OCI-LY1 (cell line): ENCODE data around the gene AQP1.

Experiments used
- H2AFZ ChIP-seq: fragments of 200-600 bp; sonication (generic), shearing (Covaris generic); 2 replicates; pipeline ENCODE4 v1.6.0; 2014; ENCODE audit warnings: antibody characterized with exemption, mild to moderate bottlenecking, low read length
- H3F3A ChIP-seq: fragments of 200-600 bp; sonication (generic), shearing (Covaris generic); 2 replicates; pipeline ENCODE4 v1.6.0; 2014; ENCODE audit warnings: mild to moderate bottlenecking, antibody characterized with exemption, low read length, moderate library complexity; ENCODE audit not compliant: insufficient read depth
- H3K27ac ChIP-seq: fragments of 200-600 bp; sonication (generic); 2 replicates; pipeline ENCODE4 v1.5.1; 2014; ENCODE audit warnings: low read length, mixed run types, mild to moderate bottlenecking, low read depth; ENCODE audit not compliant: poor library complexity, severe bottlenecking
- H3K27me3 ChIP-seq: fragments of 200-600 bp; sonication (generic); 2 replicates; pipeline ENCODE4 v1.6.0; 2014; ENCODE audit warnings: antibody characterized with exemption, mild to moderate bottlenecking, low read length, moderate library complexity; ENCODE audit not compliant: insufficient read depth
- H3K36me3 ChIP-seq: fragments of 200-600 bp; sonication (generic); 2 replicates; pipeline ENCODE4 v1.6.1; 2014; ENCODE audit warnings: mild to moderate bottlenecking, antibody characterized with exemption, low read length, moderate library complexity, mixed read lengths; ENCODE audit not compliant: insufficient read depth
- H3K4me1 ChIP-seq: fragments of 200-600 bp; sonication (generic); 2 replicates; pipeline ENCODE4 v1.5.1; 2014; ENCODE audit warnings: mild to moderate bottlenecking, low read length, moderate library complexity; ENCODE audit not compliant: insufficient read depth, severe bottlenecking
- H3K4me2 ChIP-seq: fragments of 200-600 bp; sonication (generic), shearing (Covaris generic); 2 replicates; pipeline ENCODE4 v1.6.1; 2014; ENCODE audit warnings: low read length
- H3K4me3 ChIP-seq: fragments of 200-600 bp; sonication (generic); 2 replicates; pipeline ENCODE4 v1.5.1; 2014; ENCODE audit warnings: low read length, low read depth, mild to moderate bottlenecking, mixed read lengths; ENCODE audit not compliant: poor library complexity, severe bottlenecking
- H3K79me2 ChIP-seq: fragments of 200-600 bp; shearing (Covaris generic); 2 replicates; pipeline ENCODE4 v1.6.1; 2016; ENCODE audit warnings: mixed run types, low read length, mixed read lengths; ENCODE audit not compliant: insufficient read depth
- H3K9ac ChIP-seq: fragments of 200-600 bp; sonication (generic), shearing (Covaris generic); 2 replicates; pipeline ENCODE4 v1.6.1; 2014; ENCODE audit warnings: mild to moderate bottlenecking, low read length, mixed read lengths
- H3K9me2 ChIP-seq: fragments of 200-600 bp; sonication (generic), shearing (Covaris generic); 2 replicates; pipeline ENCODE4 v1.6.1; 2014; ENCODE audit warnings: low read depth, mild to moderate bottlenecking, low read length, mixed read lengths
- H3K9me3 ChIP-seq: fragments of 200-600 bp; shearing (Covaris generic); 2 replicates; pipeline ENCODE4 v1.6.1; 2014; ENCODE audit warnings: low read length, mixed read lengths
- H4K20me1 ChIP-seq: fragments of 200-600 bp; sonication (generic), shearing (Covaris generic); 2 replicates; pipeline ENCODE4 v1.6.0; 2016; ENCODE audit warnings: mild to moderate bottlenecking, low read length; ENCODE audit not compliant: insufficient read depth
- EZH2 ChIP-seq: fragments of 200-600 bp; sonication (generic), shearing (Covaris generic); IDR thresholded peaks from 2 replicates; pipeline ENCODE4 v1.8.0; 2017; ENCODE audit warnings: borderline replicate concordance, mixed run types, mild to moderate bottlenecking, antibody characterized with exemption, low read length, moderate library complexity, mixed read lengths
- TF ChIP-seq, protein P1 (sequence below): fragments of 200-600 bp; sonication (generic), shearing (Covaris generic); IDR thresholded peaks from 2 replicates; pipeline ENCODE4 v1.5.1; 2017; ENCODE audit warnings: mild to moderate bottlenecking, antibody characterized with exemption, low read length, moderate library complexity, mixed read lengths

The AQP1 gene

DNA sequence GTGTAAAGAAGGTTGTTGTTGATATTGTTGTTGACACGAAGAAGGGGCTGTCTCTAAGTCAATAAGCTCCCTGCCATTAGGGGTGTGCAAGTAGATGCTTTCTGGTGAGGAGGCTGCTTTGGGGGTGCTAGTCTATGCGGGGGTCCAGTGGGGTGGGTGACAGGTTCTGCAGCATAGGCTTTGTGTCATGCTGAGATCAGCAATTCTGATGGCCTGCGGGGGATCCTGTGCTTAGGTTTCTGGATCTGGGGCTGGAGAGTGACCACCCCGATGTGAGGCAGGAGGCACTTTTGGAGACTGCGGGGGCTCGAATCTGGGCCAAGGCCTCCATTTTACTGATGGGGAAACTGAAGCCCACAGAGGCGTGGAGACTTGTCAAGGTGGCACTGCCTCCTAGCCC is 5.1 kb downstream of the AQP1 start:
- Histone ChIP-seq H3K27ac (no peak overlapping the region), H3K9me2 (no peaks in the 10 kb centered on the region), H3K4me1 (no peaks in the 10 kb centered on the region), H3K9me3 (no peaks in the 10 kb centered on the region), H3K4me3 (no peak overlapping the region), H3K79me2 (no peaks in the 10 kb centered on the region), H3K36me3 (no peaks in the 10 kb centered on the region), H3K4me2 (no peak overlapping the region), H3F3A (no peaks in the 10 kb centered on the region), H3K9ac (no peak overlapping the region), H4K20me1 (no peaks in the 10 kb centered on the region), H2AFZ (no peak overlapping the region), H3K27me3 (peaks cover 6% of the 10 kb centered on the region; the same call in 1 of the 2 replicates)
- no peak for TF ChIP-seq EZH2
- TF ChIP-seq, protein P1, sequence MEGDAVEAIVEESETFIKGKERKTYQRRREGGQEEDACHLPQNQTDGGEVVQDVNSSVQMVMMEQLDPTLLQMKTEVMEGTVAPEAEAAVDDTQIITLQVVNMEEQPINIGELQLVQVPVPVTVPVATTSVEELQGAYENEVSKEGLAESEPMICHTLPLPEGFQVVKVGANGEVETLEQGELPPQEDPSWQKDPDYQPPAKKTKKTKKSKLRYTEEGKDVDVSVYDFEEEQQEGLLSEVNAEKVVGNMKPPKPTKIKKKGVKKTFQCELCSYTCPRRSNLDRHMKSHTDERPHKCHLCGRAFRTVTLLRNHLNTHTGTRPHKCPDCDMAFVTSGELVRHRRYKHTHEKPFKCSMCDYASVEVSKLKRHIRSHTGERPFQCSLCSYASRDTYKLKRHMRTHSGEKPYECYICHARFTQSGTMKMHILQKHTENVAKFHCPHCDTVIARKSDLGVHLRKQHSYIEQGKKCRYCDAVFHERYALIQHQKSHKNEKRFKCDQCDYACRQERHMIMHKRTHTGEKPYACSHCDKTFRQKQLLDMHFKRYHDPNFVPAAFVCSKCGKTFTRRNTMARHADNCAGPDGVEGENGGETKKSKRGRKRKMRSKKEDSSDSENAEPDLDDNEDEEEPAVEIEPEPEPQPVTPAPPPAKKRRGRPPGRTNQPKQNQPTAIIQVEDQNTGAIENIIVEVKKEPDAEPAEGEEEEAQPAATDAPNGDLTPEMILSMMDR = no peak

DNA sequence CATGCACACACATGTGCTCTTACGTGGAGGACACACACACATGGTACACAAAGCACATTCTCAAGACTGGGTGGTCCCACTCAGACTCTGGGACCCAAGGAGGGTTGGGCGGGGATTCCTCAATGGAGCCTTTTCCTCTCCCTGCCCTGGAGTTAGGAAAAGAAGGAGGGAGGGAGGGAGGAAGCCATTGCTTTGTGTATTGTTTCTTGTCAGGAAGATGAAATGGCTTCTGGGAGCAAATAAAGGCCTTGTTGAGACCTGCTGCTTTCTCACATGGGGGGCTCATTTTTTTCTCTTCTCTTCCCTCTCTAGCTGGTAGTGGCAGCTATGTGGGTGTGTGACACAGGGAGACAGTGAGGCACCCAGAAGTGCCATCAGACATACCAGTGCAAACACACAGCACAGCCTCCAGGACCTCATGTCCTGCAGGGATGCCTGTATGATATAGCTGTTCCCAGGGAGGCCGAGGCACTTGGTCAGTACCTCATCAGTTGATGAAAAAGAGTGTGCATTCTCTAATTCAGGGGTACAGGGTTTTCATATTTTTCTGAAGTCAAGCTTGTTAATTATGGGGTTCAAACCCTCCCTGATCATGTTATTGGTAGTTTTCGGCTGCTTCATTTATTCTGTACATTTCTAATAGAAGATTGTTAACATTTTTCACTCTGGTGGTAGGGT is 5.7 kb downstream of the AQP1 start:
- H4K20me1 ChIP-seq = no peaks in the 10 kb centered on the region
- no peaks in the 10 kb centered on the region for H3K36me3 ChIP-seq
- H3F3A ChIP-seq = no peaks in the 10 kb centered on the region
- no peak overlapping the region for H2AFZ ChIP-seq
- no peaks in the 10 kb centered on the region for H3K4me1 ChIP-seq
- H3K27ac ChIP-seq = no peak overlapping the region
- H3K79me2 ChIP-seq = no peaks in the 10 kb centered on the region
- H3K27me3 ChIP-seq = peaks cover 7% of the 10 kb centered on the region; the same call in 1 of the 2 replicates
- H3K9ac ChIP-seq = no peak overlapping the region
- TF ChIP-seq, protein P1 = no peak
- no peaks in the 10 kb centered on the region for H3K9me2 ChIP-seq
- no peak overlapping the region for H3K4me3 ChIP-seq
- H3K4me2 ChIP-seq = no peak overlapping the region
- H3K9me3 ChIP-seq = no peaks in the 10 kb centered on the region

DNA sequence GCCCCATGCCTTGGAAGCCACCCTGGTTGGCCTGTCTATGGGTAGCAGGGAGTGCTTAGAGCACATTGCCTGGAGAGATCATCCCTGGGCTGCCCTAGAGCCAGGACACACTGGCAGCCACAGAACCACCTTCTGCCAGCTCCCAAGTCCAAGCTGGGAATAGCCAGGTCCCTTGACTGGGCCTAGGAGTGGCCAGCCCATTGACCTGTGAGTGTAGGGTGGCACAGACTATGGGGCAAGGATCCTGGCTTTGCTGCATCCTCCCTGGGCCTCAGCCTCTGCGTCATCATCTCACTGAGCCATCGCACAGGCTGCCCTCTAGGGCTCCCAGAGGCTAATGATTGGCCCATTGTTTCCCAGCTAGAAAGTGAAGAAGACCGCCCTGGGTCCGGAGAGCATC is 7.0 kb downstream of the AQP1 start:
- Histone ChIP-seq H3K4me2 (no peak overlapping the region), H3K4me3 (no peak overlapping the region), H3K27ac (no peak overlapping the region)

More for the DNA sequence above, 7.0 kb downstream of the AQP1 start:
- H3K9me3 ChIP-seq = no peaks in the 10 kb centered on the region
- no peaks in the 10 kb centered on the region for H3K79me2 ChIP-seq
- H3K4me1 ChIP-seq = no peaks in the 10 kb centered on the region
- no peaks in the 10 kb centered on the region for H3K36me3 ChIP-seq
- H3K27me3 ChIP-seq = peaks cover 13% of the 10 kb centered on the region; the same call in 1 of the 2 replicates
- no peaks in the 10 kb centered on the region for H4K20me1 ChIP-seq
- H3K9ac ChIP-seq = no peak overlapping the region
- TF ChIP-seq, protein P1 = no peak
- TF ChIP-seq EZH2 = no peak
- no peaks in the 10 kb centered on the region for H3K9me2 ChIP-seq
- H3F3A ChIP-seq = no peaks in the 10 kb centered on the region
- H2AFZ ChIP-seq = no peak overlapping the region
